Choroid plexus epithelial cell (primary cell): Measurements from ENCODE around the gene PARP11.
"Not testable (repeated sequence)": the region's sequence is repeated elsewhere in the genome, so short reads cannot be mapped to it uniquely, and the experiment has no call there.

Experiments used
- DNase-seq: peaks from one replicate; pipeline ENCODE4 v3.0.0-alpha.2; 2010; ENCODE audit warnings: low read depth
- H3K4me3 ChIP-seq: 2 replicates; pipeline ENCODE4 v1.5.1; 2011; ENCODE audit warnings: low read depth, mild to moderate bottlenecking, control low read depth, low read length, moderate library complexity
- CTCF ChIP-seq: conservative IDR thresholded peaks from 2 replicates; pipeline ENCODE4 v1.5.1; 2011; ENCODE audit warnings: low read depth, mild to moderate bottlenecking, control low read depth, inconsistent platforms, low read length, moderate library complexity

The PARP11 gene

GRCh38 chr12:3871356-3871755 is 1.8 kb downstream of the PARP11 start:
- H3K4me3 ChIP-seq = no peak overlapping the region

GRCh38 chr12:3869865-3870264 is 3.3 kb downstream of the PARP11 start:
- H3K4me3 ChIP-seq = no peak overlapping the region
- DNase-seq = peak; percentile 7
- no peak for TF ChIP-seq CTCF

More at GRCh38 chr12:3871356-3871755, 1.8 kb downstream of the PARP11 start:
- TF ChIP-seq CTCF = no peak
- no peak for DNase-seq

DNA sequence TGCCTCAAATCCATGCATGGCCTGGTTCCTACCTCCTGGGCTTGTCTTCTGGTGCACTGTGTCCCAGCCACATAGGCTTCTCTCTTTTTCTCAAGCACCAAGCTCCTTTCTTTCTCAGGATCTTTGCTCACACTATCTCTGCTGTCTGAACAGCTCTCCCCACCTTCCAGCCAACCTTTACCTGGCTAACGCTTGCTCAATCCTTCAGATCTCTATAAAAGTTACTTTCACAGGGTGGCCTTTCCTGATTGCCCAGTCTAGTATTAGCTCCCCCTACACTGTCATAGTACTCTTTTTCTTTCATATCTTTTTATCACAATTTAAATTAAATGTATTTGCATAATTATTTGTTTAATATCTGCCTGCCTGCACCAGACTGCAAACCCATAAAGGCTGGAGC is 3.8 kb downstream of the PARP11 start:
- no peak for DNase-seq
- TF ChIP-seq CTCF = no peak
- no peak overlapping the region for H3K4me3 ChIP-seq

GRCh38 chr12:3863756-3864155 is 9.4 kb downstream of the PARP11 start:
- no peak for DNase-seq
- no peak overlapping the region for H3K4me3 ChIP-seq
- no peak for TF ChIP-seq CTCF

DNA sequence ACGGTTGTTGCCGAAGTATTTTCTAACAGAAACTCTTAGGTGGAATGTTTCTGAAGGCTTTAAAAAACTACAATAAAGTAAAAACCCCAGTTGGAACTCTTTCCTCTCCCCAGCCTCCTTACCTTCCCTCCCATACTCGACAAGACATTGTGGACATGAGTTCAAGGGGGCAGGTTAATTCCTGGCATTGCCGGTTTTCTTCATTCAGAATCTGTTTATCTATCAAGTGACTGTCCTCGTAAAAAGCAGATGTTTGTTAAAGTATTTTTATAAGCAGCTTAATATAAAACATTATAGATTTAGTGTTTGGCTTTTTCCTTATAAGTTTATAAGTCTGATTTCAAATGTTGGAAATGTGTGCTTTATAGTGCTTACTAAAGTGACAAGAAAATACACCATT is 30.7 kb downstream of the PARP11 start:
- TF ChIP-seq CTCF = no peak
- no peak overlapping the region for H3K4me3 ChIP-seq
- DNase-seq = no peak

DNA sequence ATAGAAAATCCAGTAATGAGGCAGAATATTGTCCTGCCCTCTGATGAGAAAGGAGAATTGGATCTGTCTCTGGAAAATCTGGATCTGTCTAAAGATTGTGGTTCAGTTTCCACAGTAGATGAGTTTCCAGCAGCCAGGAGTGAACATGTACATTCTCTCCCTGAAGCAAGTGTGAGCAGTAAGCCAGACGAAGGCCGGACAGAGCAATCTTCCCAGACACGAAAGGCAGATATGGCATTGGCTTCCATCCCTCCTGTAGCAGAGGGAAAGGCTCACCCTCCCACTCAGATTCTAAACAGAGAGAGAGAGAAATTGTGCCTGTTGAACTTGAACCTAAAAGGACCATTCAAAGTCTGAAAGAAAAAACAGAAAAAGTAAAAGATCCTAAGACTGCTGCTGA is 31.4 kb downstream of the PARP11 start:
- no peak for DNase-seq
- H3K4me3 ChIP-seq = no peak overlapping the region
- TF ChIP-seq CTCF = no peak

GRCh38 chr12:3840833-3841232 is 32.4 kb downstream of the PARP11 start:
- not testable (repeated sequence) for H3K4me3 ChIP-seq, DNase-seq

DNA sequence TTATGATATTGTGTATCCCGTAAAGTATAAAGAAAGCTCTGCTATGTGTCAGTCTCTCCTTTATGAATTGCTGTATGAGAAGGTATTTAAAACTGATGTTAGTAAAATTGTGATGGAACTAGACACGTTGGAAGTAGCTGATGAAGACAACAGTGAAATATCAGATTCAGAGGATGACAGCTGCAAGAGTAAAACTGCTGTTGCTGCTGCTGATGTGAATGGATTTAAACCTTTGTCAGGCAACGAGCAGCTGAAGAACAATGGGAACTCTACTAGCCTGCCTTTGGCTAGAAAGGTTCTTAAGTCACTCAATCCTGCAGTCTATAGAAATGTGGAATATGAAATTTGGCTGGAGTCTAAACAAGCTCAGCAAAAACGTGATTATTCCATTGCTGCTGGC is 33.5 kb downstream of the PARP11 start:
- not testable (repeated sequence) for H3K4me3 ChIP-seq, DNase-seq

DNA sequence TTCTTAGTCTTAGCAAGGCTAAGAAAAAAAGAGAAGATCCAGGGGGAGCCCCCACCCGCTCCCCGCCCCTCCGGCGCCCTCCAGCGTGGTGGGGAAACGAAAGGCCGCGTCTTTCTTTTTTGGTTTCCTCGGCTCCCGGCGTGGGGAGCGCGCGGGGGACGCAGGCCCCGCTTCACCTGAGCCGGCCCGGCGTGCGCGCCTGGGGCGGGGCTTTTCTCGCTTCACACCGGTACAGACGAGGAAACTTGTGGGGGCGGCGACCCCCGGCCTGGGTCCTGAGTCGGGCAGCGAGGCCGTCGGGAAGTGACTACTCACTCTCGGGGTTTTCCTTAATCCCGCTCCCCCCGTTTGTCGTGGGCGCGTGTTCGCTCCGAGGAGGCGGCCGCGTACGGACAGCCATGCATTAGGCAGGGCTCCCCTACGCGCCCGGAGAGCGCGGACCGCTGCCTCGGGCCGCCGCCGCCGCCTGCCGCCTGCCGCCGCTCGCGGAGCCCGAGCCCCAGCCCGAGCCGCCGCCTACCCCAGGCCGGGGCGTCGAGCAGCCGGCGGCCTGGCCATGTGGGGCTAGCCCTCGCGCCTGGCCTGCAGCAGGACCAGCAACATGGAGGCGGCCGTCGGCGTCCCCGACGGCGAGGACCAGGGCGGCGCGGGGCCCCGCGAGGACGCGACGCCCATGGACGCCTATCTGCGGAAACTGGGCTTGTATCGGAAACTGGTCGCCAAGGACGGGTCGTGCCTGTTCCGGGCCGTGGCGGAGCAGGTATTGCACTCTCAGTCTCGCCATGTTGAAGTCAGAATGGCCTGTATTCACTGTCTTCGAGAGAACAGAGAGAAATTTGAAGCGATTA is 34.3 kb downstream of the PARP11 start:
- H3K4me3 ChIP-seq = peak overlapping the region; percentile 54
- not testable (repeated sequence) for DNase-seq
